Measurements from ENCODE around the gene KCNA5.
A peak's percentile ranks its signal among the peaks of the same experiment; 100 is the strongest.

Gene KCNA5

GRCh38 chr12:5043589-5044419 lies at the start of gene KCNA5:
Gene KCNA5 (plus strand): TSS chr12:5043879. CDS start chr12:5044148, 269 bp downstream.
- no peak for DNase-seq

GRCh38 chr12:4994622-4995021 lies 49.1 kb upstream of the KCNA5 start:
- DNase-seq = no peak

GRCh38 chr12:4996714-4997113 lies 47.0 kb upstream of the KCNA5 start:
- DNase-seq = no peak

- DNase-seq = no peak
Measured at GRCh38 chr12:4997939-4998338, 45.7 kb upstream of the KCNA5 start.

- no peak for DNase-seq
Measured at GRCh38 chr12:5000204-5000603, 43.5 kb upstream of the KCNA5 start.

- DNase-seq = no peak
Measured at GRCh38 chr12:5000658-5001385, 42.9 kb upstream of the KCNA5 start.

- peak; percentile 21 for DNase-seq
Measured at GRCh38 chr12:5003025-5003666, 40.5 kb upstream of the KCNA5 start.

- DNase-seq = no peak
Measured at GRCh38 chr12:5008661-5009060, 35.0 kb upstream of the KCNA5 start.

GRCh38 chr12:5010151-5010550 lies 33.5 kb upstream of the KCNA5 start:
- no peak for DNase-seq

- no peak for DNase-seq
Measured at GRCh38 chr12:5012337-5012736, 31.3 kb upstream of the KCNA5 start.

GRCh38 chr12:5013266-5013730 lies 30.4 kb upstream of the KCNA5 start:
- no peak for DNase-seq

GRCh38 chr12:5014269-5014668 lies 29.4 kb upstream of the KCNA5 start:
- no peak for DNase-seq

- DNase-seq = no peak
Measured at GRCh38 chr12:5015711-5016492, 27.8 kb upstream of the KCNA5 start.

- DNase-seq = no peak
Measured at GRCh38 chr12:5016526-5016925, 27.2 kb upstream of the KCNA5 start.

- DNase-seq = no peak
Measured at GRCh38 chr12:5017638-5018348, 25.9 kb upstream of the KCNA5 start.

GRCh38 chr12:5018677-5019076 lies 25.0 kb upstream of the KCNA5 start:
- no peak for DNase-seq

GRCh38 chr12:5022025-5022424 lies 21.7 kb upstream of the KCNA5 start:
- no peak for DNase-seq

GRCh38 chr12:5022465-5023061 lies 21.1 kb upstream of the KCNA5 start:
- DNase-seq = peak; percentile 16

GRCh38 chr12:5023842-5024241 lies 19.8 kb upstream of the KCNA5 start:
- no peak for DNase-seq

GRCh38 chr12:5026342-5026938 lies 17.2 kb upstream of the KCNA5 start:
- DNase-seq = no peak

Data from activated naive CD4-positive, alpha-beta T cell treated with Interleukin-2 at 50 U/mL for 16 hours (primary cell).